HG02571 (cell line): ENCODE data around the gene CH25H.

Experiments used
- ATAC-seq: cut with Tn5 transposase; IDR thresholded peaks from one replicate; pipeline ENCODE4 v1.9.1; 2021; ENCODE audit warnings: mild to moderate bottlenecking, moderate library complexity; ENCODE audit not compliant: unreplicated experiment

CH25H gene

GRCh38 chr10:89233033-89233432, 25.9 kb upstream of the CH25H start:
- no peak for ATAC-seq

GRCh38 chr10:89228962-89229361, 21.8 kb upstream of the CH25H start:
- ATAC-seq, result no peak

GRCh38 chr10:89228146-89228545, 21.0 kb upstream of the CH25H start:
- no peak for ATAC-seq

GRCh38 chr10:89226891-89227290, 19.8 kb upstream of the CH25H start:
- ATAC-seq, result no peak

GRCh38 chr10:89224739-89225443, 17.8 kb upstream of the CH25H start:
- no peak for ATAC-seq

- ATAC-seq, result no peak
Measured at GRCh38 chr10:89221919-89222318, 14.8 kb upstream of the CH25H start.

- no peak for ATAC-seq
Measured at GRCh38 chr10:89219513-89220218, 12.5 kb upstream of the CH25H start.

- no peak for ATAC-seq
Measured at GRCh38 chr10:89217057-89217990, 10.2 kb upstream of the CH25H start.

- no peak for ATAC-seq
Measured at GRCh38 chr10:89216056-89216455, 8.9 kb upstream of the CH25H start.

GRCh38 chr10:89215511-89215910, 8.4 kb upstream of the CH25H start:
- ATAC-seq, result no peak

GRCh38 chr10:89214566-89215165, 7.5 kb upstream of the CH25H start:
- no peak for ATAC-seq

- no peak for ATAC-seq
Measured at GRCh38 chr10:89213191-89213808, 6.2 kb upstream of the CH25H start.

GRCh38 chr10:89210794-89211425, 3.8 kb upstream of the CH25H start:
- no peak for ATAC-seq

GRCh38 chr10:89209718-89210117, 2.6 kb upstream of the CH25H start:
- ATAC-seq, result no peak

- no peak for ATAC-seq
Measured at GRCh38 chr10:89207801-89208551, 859 bp upstream of the CH25H start.

GRCh38 chr10:89206402-89207180, 526 bp downstream of the CH25H start:
- no peak for ATAC-seq

GRCh38 chr10:89204621-89205185, 2.4 kb downstream of the CH25H start:
- ATAC-seq, result no peak

- no peak for ATAC-seq
Measured at GRCh38 chr10:89203237-89203636, 3.9 kb downstream of the CH25H start.
